Measurements from ENCODE around the gene RENBP.

Gene RENBP

DNA sequence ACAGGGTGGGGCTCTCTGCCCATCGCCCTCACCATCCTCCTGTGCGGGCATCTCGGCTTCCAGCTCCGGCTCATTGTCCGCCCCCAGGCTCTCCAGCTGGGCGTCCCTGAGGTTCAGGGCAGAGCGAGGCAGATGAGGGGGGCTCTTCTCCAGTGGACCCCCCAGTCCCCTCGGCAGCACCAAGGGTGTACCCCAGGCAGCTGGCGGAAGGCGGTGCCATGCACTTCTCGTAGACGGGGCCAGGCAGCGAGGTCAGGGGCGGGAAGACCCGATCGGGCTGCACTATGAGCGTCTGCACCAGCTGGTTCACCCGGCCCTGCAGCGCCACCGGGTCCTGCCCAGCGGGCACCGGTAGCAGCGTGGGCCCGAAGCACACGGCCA lies 34.5 kb downstream of the RENBP start:
- H3K4me3 ChIP-seq (ENCODE audit: low read depth, low read length), result no peak overlapping the region

DNA sequence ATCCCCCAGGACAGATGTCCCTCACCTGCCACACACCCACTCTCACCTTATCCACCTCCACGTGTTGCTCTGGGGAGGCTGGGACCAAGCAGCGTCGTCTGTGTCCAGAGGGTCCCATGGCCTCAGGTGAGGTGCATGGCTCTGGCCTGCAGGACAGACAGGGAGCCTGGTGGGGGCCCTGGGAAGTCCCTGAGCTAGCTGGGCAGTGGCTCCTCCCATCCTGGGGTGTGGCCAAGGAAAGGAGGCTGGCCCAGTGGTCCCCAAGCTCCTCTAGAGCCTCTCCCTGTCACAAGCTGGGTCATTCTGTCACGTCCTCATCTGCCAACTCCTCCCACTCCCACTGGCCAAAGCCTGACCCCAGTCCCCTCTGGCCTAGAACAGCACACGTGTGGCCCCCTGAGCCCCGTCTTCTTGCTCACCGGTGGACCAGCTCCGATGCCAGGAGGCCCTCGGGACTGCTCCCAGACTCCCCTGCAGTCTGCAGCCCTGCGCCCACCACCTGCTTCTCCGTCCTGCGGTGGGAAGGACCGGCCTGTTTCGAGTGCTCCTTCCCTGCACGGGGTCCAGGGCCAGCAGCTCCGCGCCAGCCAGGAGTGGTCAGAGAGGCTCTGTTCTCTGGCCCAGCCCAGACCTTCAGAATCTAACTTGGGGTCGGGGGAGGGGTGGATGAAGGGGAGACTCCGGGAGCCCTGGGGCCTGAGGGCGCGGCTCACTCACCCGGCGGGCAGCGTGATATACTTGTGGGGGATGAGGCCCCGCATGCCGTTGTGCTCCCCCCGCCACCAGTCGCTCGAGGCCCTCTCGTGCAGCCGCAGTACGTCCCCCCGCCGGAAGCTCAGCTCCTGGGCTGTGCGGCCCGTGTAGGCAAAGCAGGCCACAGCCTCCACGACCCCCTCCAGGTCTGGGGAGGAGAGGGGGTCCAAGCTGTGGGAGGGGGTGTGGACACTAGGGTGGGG lies 35.1 kb downstream of the RENBP start:
- TF ChIP-seq MYC (IDR thresholded peaks at IDR 0.05; ENCODE audit: low read depth, low read length) (no peak), POLR2A (IDR thresholded peaks at IDR 0.05; ENCODE audit: extremely low read depth, insufficient read length) (no peak)
- TF ChIP-seq, protein P1, sequence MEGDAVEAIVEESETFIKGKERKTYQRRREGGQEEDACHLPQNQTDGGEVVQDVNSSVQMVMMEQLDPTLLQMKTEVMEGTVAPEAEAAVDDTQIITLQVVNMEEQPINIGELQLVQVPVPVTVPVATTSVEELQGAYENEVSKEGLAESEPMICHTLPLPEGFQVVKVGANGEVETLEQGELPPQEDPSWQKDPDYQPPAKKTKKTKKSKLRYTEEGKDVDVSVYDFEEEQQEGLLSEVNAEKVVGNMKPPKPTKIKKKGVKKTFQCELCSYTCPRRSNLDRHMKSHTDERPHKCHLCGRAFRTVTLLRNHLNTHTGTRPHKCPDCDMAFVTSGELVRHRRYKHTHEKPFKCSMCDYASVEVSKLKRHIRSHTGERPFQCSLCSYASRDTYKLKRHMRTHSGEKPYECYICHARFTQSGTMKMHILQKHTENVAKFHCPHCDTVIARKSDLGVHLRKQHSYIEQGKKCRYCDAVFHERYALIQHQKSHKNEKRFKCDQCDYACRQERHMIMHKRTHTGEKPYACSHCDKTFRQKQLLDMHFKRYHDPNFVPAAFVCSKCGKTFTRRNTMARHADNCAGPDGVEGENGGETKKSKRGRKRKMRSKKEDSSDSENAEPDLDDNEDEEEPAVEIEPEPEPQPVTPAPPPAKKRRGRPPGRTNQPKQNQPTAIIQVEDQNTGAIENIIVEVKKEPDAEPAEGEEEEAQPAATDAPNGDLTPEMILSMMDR (IDR thresholded peaks at IDR 0.05; ENCODE audit: low read depth, low read length), result no peak
- TF ChIP-seq, protein P2, sequence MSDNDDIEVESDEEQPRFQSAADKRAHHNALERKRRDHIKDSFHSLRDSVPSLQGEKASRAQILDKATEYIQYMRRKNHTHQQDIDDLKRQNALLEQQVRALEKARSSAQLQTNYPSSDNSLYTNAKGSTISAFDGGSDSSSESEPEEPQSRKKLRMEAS (IDR thresholded peaks at IDR 0.05; ENCODE audit: low read depth, low read length), result no peak
- H3K4me3 ChIP-seq (ENCODE audit: low read depth, low read length), result no peak overlapping the region
- peak; percentile 50 for DNase-seq (ENCODE audit: low read depth)

More for the DNA sequence above, 34.5 kb downstream of the RENBP start:
- no peak for DNase-seq (ENCODE audit: low read depth)
- TF ChIP-seq, protein P2 (IDR thresholded peaks at IDR 0.05; ENCODE audit: low read depth, low read length), result no peak
- TF ChIP-seq POLR2A (IDR thresholded peaks at IDR 0.05; ENCODE audit: extremely low read depth, insufficient read length), result no peak
- TF ChIP-seq MYC (IDR thresholded peaks at IDR 0.05; ENCODE audit: low read depth, low read length), result no peak
- TF ChIP-seq, protein P1 (IDR thresholded peaks at IDR 0.05; ENCODE audit: low read depth, low read length), result no peak

DNA sequence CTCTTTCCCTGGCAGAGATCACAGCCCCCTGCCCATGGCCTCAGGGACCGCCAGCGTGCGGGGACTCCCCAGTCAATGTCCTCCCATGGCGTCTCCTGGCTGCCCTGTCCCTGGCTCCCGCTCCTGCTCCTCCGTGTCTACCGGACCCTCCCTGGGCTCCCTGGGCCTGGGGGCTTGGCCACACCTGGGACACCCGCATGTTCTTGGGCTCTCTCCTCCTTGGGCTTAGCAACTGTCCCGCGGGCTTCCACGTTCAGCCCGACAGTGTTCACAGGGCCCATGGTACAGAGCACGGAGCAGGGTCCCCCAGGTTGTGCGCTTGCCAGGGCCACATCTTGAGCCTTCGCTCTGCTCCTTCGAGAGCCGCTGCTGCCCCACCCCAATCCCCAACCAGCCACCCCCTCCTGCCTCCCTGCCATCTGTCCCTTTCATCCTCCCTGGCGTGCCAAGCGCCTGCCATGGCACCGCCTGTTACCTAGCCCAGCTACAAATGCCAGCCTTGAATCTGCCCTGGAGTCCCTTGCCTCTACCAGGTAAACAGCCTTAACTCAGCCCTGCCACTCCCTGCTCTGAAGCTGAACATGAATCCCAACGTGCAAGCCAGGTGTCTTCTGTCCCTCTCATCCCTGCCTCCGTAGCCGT lies 36.1 kb downstream of the RENBP start:
- no peak overlapping the region for H3K4me3 ChIP-seq (ENCODE audit: low read depth, low read length)
- no peak for DNase-seq (ENCODE audit: low read depth)
- TF ChIP-seq POLR2A (IDR thresholded peaks at IDR 0.05; ENCODE audit: extremely low read depth, insufficient read length) (no peak), MYC (IDR thresholded peaks at IDR 0.05; ENCODE audit: low read depth, low read length) (no peak)
- TF ChIP-seq, protein P1 (IDR thresholded peaks at IDR 0.05; ENCODE audit: low read depth, low read length), result no peak
- TF ChIP-seq, protein P2 (IDR thresholded peaks at IDR 0.05; ENCODE audit: low read depth, low read length), result no peak

DNA sequence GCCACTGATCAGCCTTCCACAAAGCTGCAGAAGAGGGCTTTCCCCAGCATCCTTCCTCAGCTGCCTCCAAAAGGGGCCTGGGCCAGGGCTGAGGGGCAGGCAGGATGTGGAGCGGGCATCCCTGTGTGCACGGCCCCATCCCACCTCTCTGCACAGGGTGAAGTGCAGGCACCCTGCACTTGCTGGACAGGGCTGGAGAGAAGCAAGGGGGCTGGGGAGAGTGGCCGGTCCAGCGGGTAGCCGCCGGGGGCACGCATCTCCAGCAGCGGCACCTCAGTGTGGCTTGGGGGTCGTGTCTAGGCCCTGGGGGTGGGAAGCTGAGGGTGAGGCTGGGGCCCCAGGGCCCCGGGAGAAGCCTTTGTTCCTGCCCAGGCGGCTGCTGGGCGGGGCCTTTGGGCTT lies 37.0 kb downstream of the RENBP start:
- no peak overlapping the region for H3K4me3 ChIP-seq (ENCODE audit: low read depth, low read length)
- TF ChIP-seq, protein P2 (IDR thresholded peaks at IDR 0.05; ENCODE audit: low read depth, low read length), result no peak
- TF ChIP-seq, protein P1 (IDR thresholded peaks at IDR 0.05; ENCODE audit: low read depth, low read length), result no peak
- TF ChIP-seq MYC (IDR thresholded peaks at IDR 0.05; ENCODE audit: low read depth, low read length), result no peak
- TF ChIP-seq POLR2A (IDR thresholded peaks at IDR 0.05; ENCODE audit: extremely low read depth, insufficient read length), result no peak
- no peak for DNase-seq (ENCODE audit: low read depth)

DNA sequence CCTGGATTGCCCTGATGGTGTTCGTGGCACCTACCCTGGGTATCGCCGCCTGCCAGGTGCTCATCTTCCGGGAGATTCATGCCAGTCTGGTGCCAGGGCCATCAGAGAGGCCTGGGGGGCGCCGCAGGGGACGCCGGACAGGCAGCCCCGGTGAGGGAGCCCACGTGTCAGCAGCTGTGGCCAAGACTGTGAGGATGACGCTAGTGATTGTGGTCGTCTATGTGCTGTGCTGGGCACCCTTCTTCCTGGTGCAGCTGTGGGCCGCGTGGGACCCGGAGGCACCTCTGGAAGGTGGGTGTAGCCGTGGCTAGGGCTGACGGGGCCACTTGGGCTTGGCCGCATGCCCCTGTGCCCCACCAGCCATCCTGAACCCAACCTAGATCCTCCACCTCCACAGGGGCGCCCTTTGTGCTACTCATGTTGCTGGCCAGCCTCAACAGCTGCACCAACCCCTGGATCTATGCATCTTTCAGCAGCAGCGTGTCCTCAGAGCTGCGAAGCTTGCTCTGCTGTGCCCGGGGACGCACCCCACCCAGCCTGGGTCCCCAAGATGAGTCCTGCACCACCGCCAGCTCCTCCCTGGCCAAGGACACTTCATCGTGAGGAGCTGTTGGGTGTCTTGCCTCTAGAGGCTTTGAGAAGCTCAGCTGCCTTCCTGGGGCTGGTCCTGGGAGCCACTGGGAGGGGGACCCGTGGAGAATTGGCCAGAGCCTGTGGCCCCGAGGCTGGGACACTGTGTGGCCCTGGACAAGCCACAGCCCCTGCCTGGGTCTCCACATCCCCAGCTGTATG lies 38.1 kb downstream of the RENBP start:
- DNase-seq (ENCODE audit: low read depth), result no peak
- TF ChIP-seq, protein P2 (IDR thresholded peaks at IDR 0.05; ENCODE audit: low read depth, low read length), result no peak
- TF ChIP-seq POLR2A (IDR thresholded peaks at IDR 0.05; ENCODE audit: extremely low read depth, insufficient read length) (no peak), MYC (IDR thresholded peaks at IDR 0.05; ENCODE audit: low read depth, low read length) (no peak)
- TF ChIP-seq, protein P1 (IDR thresholded peaks at IDR 0.05; ENCODE audit: low read depth, low read length), result no peak
- H3K4me3 ChIP-seq (ENCODE audit: low read depth, low read length), result no peak overlapping the region

Data from NB4 (cell line).